NCI-H2171 (cell line): Measurements from ENCODE around the gene ZCCHC24.
"Not testable (repeated sequence)": the region's sequence is repeated elsewhere in the genome, so short reads cannot be mapped to it uniquely, and the experiment has no call there.

Experiments used
- DNase-seq: peaks from one replicate; lab custom pipeline; 2025; lab: John Stamatoyannopoulos, UW

ZCCHC24 gene

GRCh38 chr10:79472449-79472848, 27.0 kb upstream of the ZCCHC24 start:
- no peak for DNase-seq

- DNase-seq, result no peak
These were observed 26.4 kb upstream of the ZCCHC24 start for GRCh38 chr10:79471776-79472175.

GRCh38 chr10:79470096-79470495, 24.7 kb upstream of the ZCCHC24 start:
- no peak for DNase-seq

- DNase-seq, result no peak
These were observed 23.6 kb upstream of the ZCCHC24 start for GRCh38 chr10:79468841-79469585.

GRCh38 chr10:79468015-79468560, 22.7 kb upstream of the ZCCHC24 start:
- DNase-seq, result no peak

GRCh38 chr10:79465341-79465740, 19.9 kb upstream of the ZCCHC24 start:
- DNase-seq, result no peak

GRCh38 chr10:79463578-79464496, 18.4 kb upstream of the ZCCHC24 start:
- no peak for DNase-seq

GRCh38 chr10:79460687-79461086, 15.3 kb upstream of the ZCCHC24 start:
- DNase-seq, result no peak

GRCh38 chr10:79459243-79459642, 13.8 kb upstream of the ZCCHC24 start:
- DNase-seq, result no peak

- no peak for DNase-seq
These were observed 13.1 kb upstream of the ZCCHC24 start for GRCh38 chr10:79458483-79458882.

- no peak for DNase-seq
These were observed 11.9 kb upstream of the ZCCHC24 start for GRCh38 chr10:79457256-79457785.

GRCh38 chr10:79454259-79454658, 8.8 kb upstream of the ZCCHC24 start:
- DNase-seq, result no peak

GRCh38 chr10:79453392-79453791, 8.0 kb upstream of the ZCCHC24 start:
- DNase-seq, result no peak

- DNase-seq, result no peak
These were observed 6.8 kb upstream of the ZCCHC24 start for GRCh38 chr10:79452174-79452611.

- no peak for DNase-seq
These were observed 5.7 kb upstream of the ZCCHC24 start for GRCh38 chr10:79451046-79451699.

GRCh38 chr10:79449181-79450146, 4.0 kb upstream of the ZCCHC24 start:
- no peak for DNase-seq

- no peak for DNase-seq
These were observed 3.3 kb upstream of the ZCCHC24 start for GRCh38 chr10:79448732-79449049.

GRCh38 chr10:79447911-79448731, 2.7 kb upstream of the ZCCHC24 start:
- no peak for DNase-seq

- DNase-seq, result not testable (repeated sequence)
These were observed 1.8 kb upstream of the ZCCHC24 start for GRCh38 chr10:79447249-79447648.

- DNase-seq, result no peak
These were observed 1.3 kb upstream of the ZCCHC24 start for GRCh38 chr10:79446758-79447084.
